CD4-positive, alpha-beta T cell (primary cell): ENCODE results near the gene MYO3B. TPM values are rescaled to one million over a fixed set of nuclear protein-coding genes. Genes with fewer than 3 reads are reported as not detected.

Experiments
- ATAC-seq: fragments of 200-7000 bp; cut with Tn5 transposase; one replicate; pipeline ENCODE4 v1.10.0; 2022; ENCODE audit warnings: mild to moderate bottlenecking; ENCODE audit not compliant: poor library complexity
- CTCF ChIA-PET: fragments of 350-600 bp; sonication (Branson Sonifier 250); formaldehyde crosslinking; loops from one replicate; lab custom pipeline; 2021; ENCODE audit warnings: antibody characterized with exemption, inconsistent platforms; lab: Charles Lee
- POLR2A ChIA-PET: fragments of 350-600 bp; sonication (Branson Sonifier 250); formaldehyde crosslinking; loops from one replicate; lab custom pipeline; 2021; ENCODE audit warnings: antibody characterized with exemption, inconsistent platforms; lab: Charles Lee
- DNase-seq, 14 experiments: peaks; one replicate each; pipeline ENCODE4 v3.0.0-alpha.2; 2013 to 2020; ENCODE audit warnings: mixed read lengths in 2 of 14
- H3K27ac ChIP-seq, 2 donors: one replicate each; pipeline versions ENCODE4 v1.5.1 to v1.7.0; 2013; ENCODE audit warnings: low read length in 2 of 2, low read depth in 1 of 2, mild to moderate bottlenecking in 1 of 2
- H3K27me3 ChIP-seq, 2 experiments: 1 replicate in 1 of 2; 2 replicates in 1 of 2; pipeline versions ENCODE4 v1.6.1 to v1.7.0; 2013; ENCODE audit warnings: low read length in 2 of 2, control low read depth in 1 of 2, mild to moderate bottlenecking in 1 of 2, moderate library complexity in 1 of 2; ENCODE audit not compliant: insufficient read depth in 2 of 2, control insufficient read depth in 1 of 2
- H3K36me3 ChIP-seq: one replicate; pipeline ENCODE4 v1.6.1; 2013; ENCODE audit warnings: low read length, control low read depth; ENCODE audit not compliant: insufficient read depth
- H3K4me1 ChIP-seq: one replicate; pipeline ENCODE4 v1.6.1; 2013; ENCODE audit warnings: low read length, control low read depth; ENCODE audit not compliant: insufficient read depth
- H3K4me3 ChIP-seq: one replicate; pipeline ENCODE4 v1.5.1; 2013; ENCODE audit warnings: mild to moderate bottlenecking, low read length, moderate library complexity
- H3K9me3 ChIP-seq, 2 experiments: 1 replicate in 1 of 2; 2 replicates in 1 of 2; pipeline versions ENCODE4 v1.6.1 to v1.7.0; 2013; ENCODE audit warnings: low read length in 2 of 2, mild to moderate bottlenecking in 2 of 2, control low read depth in 1 of 2, moderate library complexity in 1 of 2; ENCODE audit not compliant: control insufficient read depth in 1 of 2, insufficient read depth in 1 of 2
- H3K27ac Mint-ChIP-seq: one replicate; pipeline ENCODE4 v1.8.0; 2020; ENCODE audit warnings: mixed read lengths
- H3K27me3 Mint-ChIP-seq: one replicate; pipeline ENCODE4 v1.8.0; 2021; ENCODE audit warnings: mixed read lengths
- H3K36me3 Mint-ChIP-seq: one replicate; pipeline ENCODE4 v1.8.0; 2021; ENCODE audit warnings: low read depth, mixed read lengths
- H3K4me1 Mint-ChIP-seq: one replicate; pipeline ENCODE4 v1.8.0; 2021; ENCODE audit warnings: low read depth, mixed read lengths
- H3K4me3 Mint-ChIP-seq: one replicate; pipeline ENCODE4 v1.8.0; 2020; ENCODE audit warnings: mild to moderate bottlenecking, mixed read lengths
- H3K9me3 Mint-ChIP-seq: one replicate; pipeline ENCODE4 v1.8.0; 2020; ENCODE audit warnings: mixed read lengths
- CTCF ChIP-seq: fragments of 200-600 bp; IDR thresholded peaks from one replicate; pipeline ENCODE4 v1.8.0; 2022; ENCODE audit warnings: antibody characterized with exemption, mild to moderate bottlenecking
- intact Hi-C, 2 experiments: fragments of 100-400 bp; cut with DNase I in 1 of 2; cut with micrococcal nuclease in 1 of 2; formaldehyde crosslinking; loops; one replicate each; pipeline versions ENCODE4 v1.15.1 to v1.9.0; 2023 to 2025; cut with DNase I, micrococcal nuclease
- total RNA-seq, 174 experiments: library from RNA in 2 of 174; stranded (reverse) in 2 of 174; gene quantifications; one replicate each; pipeline ENCODE4 v1.2.3 and lab custom pipeline; 2021 to 2026

The MYO3B gene
- total RNA-seq, 2 experiments from 2014 or later: not detected

- POLR2A ChIA-PET: no interaction called here
- no peaks in the 10 kb centered on the region for H3K36me3 Mint-ChIP-seq
Observed at GRCh38 chr2:170598067-170598395, 420.1 kb downstream of the MYO3B start.

GRCh38 chr2:170601489-170601888 lies 423.5 kb downstream of the MYO3B start:
- ChIA-PET CTCF (no interaction called here), POLR2A (no interaction called here)
- TF ChIP-seq CTCF: no peak
- no peak overlapping the region for H3K27ac Mint-ChIP-seq
- DNase-seq (no peak), ATAC-seq (no peak)
- Histone ChIP-seq H3K4me3 (no peak overlapping the region), H3K9me3 (peaks cover 0 to 4% of the 10 kb centered on the region in 2 experiments), H3K36me3 (no peaks in the 10 kb centered on the region), H3K4me1 (no peaks in the 10 kb centered on the region), H3K27me3 (no peaks in the 10 kb centered on the region), H3K27ac (no peak overlapping the region)
- intact Hi-C loops: no loop called here
- H3K36me3 Mint-ChIP-seq: no peaks in the 10 kb centered on the region
- no peak overlapping the region for H3K4me3 Mint-ChIP-seq
- no peaks in the 10 kb centered on the region for H3K9me3 Mint-ChIP-seq
- H3K4me1 Mint-ChIP-seq: no peaks in the 10 kb centered on the region
- H3K27me3 Mint-ChIP-seq: peaks cover 10% of the 10 kb centered on the region

More at GRCh38 chr2:170598067-170598395, 420.1 kb downstream of the MYO3B start:
- H3K4me3 Mint-ChIP-seq: no peak overlapping the region
- Histone ChIP-seq H3K27ac (no peak overlapping the region), H3K36me3 (no peaks in the 10 kb centered on the region), H3K4me1 (no peaks in the 10 kb centered on the region), H3K4me3 (no peak overlapping the region), H3K9me3 (peaks cover 0 to 4% of the 10 kb centered on the region in 2 experiments), H3K27me3 (no peaks in the 10 kb centered on the region)
- H3K9me3 Mint-ChIP-seq: no peaks in the 10 kb centered on the region
- DNase-seq (no peak), ATAC-seq (no peak)
- peaks cover 4% of the 10 kb centered on the region for H3K27me3 Mint-ChIP-seq
- no peaks in the 10 kb centered on the region for H3K4me1 Mint-ChIP-seq
- TF ChIP-seq CTCF: no peak
- CTCF ChIA-PET: no interaction called here
- no peak overlapping the region for H3K27ac Mint-ChIP-seq
- intact Hi-C loops: no loop called here

- no peak for TF ChIP-seq CTCF
- H3K36me3 ChIP-seq: no peaks in the 10 kb centered on the region
- ChIA-PET POLR2A (no interaction called here), CTCF (no interaction called here)
- no peak overlapping the region for H3K4me3 ChIP-seq
- Mint-ChIP-seq H3K4me1 (no peaks in the 10 kb centered on the region), H3K27ac (no peak overlapping the region), H3K36me3 (no peaks in the 10 kb centered on the region), H3K9me3 (no peaks in the 10 kb centered on the region), H3K27me3 (peaks cover 5% of the 10 kb centered on the region), H3K4me3 (no peak overlapping the region)
- DNase-seq: no peak
- intact Hi-C loops: no loop called here
- no peaks in the 10 kb centered on the region for H3K4me1 ChIP-seq
- no peaks in the 10 kb centered on the region for H3K27me3 ChIP-seq
- H3K27ac ChIP-seq: no peak overlapping the region
- no peaks in the 10 kb centered on the region for H3K9me3 ChIP-seq
- ATAC-seq: no peak
Observed at GRCh38 chr2:170605862-170606261, 427.9 kb downstream of the MYO3B start.
